B cell (primary cell): Measurements from ENCODE around the gene IQCK. TPM values are rescaled to one million over a fixed set of nuclear protein-coding genes. Genes with fewer than 3 reads are reported as not detected.

Experiments used
- ATAC-seq: fragments of 200-7000 bp; cut with Tn5 transposase; one replicate; pipeline ENCODE4 v1.10.0; 2021; ENCODE audit warnings: low read depth, mild to moderate bottlenecking, moderate number of reproducible peaks, moderate library complexity
- CTCF ChIA-PET: fragments of 350-600 bp; sonication (Branson Sonifier 250); formaldehyde crosslinking; loops from one replicate; lab custom pipeline; 2021; ENCODE audit warnings: antibody characterized with exemption, inconsistent platforms; lab: Charles Lee
- POLR2A ChIA-PET: fragments of 350-600 bp; sonication (Branson Sonifier 250); formaldehyde crosslinking; loops from one replicate; lab custom pipeline; 2021; ENCODE audit warnings: antibody characterized with exemption; lab: Charles Lee
- DNase-seq: peaks from one replicate; pipeline ENCODE4 v3.0.0; 2013
- H2AFZ ChIP-seq: 2 replicates; pipeline ENCODE4 v1.6.1; 2012; ENCODE audit warnings: mild to moderate bottlenecking, low read depth, low read length; ENCODE audit not compliant: insufficient read depth, poor library complexity, severe bottlenecking
- H3K27ac ChIP-seq, 2 donors: 1 replicate in 1 of 2; 2 replicates in 1 of 2; pipeline ENCODE4 v1.5.1; 2012 to 2013; ENCODE audit warnings: low read length in 2 of 2, mild to moderate bottlenecking in 2 of 2, moderate library complexity in 1 of 2
- H3K27me3 ChIP-seq, 4 experiments: fragments of 200-600 bp in 1 of 4; sonication (generic) in 1 of 4; replicated peaks in 1 of 4; 1 replicate in 2 of 4; 2 replicates in 2 of 4; pipeline versions ENCODE4 v1.6.1 to v1.7.0; 2013 to 2016; ENCODE audit warnings: low read length in 3 of 4, mild to moderate bottlenecking in 2 of 4, mixed read lengths in 1 of 4, moderate library complexity in 1 of 4; ENCODE audit not compliant: insufficient read depth in 4 of 4, control insufficient read depth in 3 of 4; ENCODE audit errors: control extremely low read depth in 1 of 4
- H3K36me3 ChIP-seq, 2 experiments: replicated peaks in 1 of 2; 1 replicate in 1 of 2; 2 replicates in 1 of 2; pipeline versions ENCODE4 v1.6.1 to v1.7.1; 2013; ENCODE audit warnings: low read length in 1 of 2; ENCODE audit not compliant: insufficient read depth in 2 of 2, control insufficient read depth in 1 of 2; ENCODE audit errors: control extremely low read depth in 1 of 2, extremely low read depth in 1 of 2
- H3K4me1 ChIP-seq, 2 donors: fragments of 200-600 bp in 1 of 2; sonication (generic) in 1 of 2; 1 replicate in 1 of 2; 2 replicates in 1 of 2; pipeline versions ENCODE4 v1.5.1 to v1.6.1; 2013 to 2017; ENCODE audit warnings: low read length in 2 of 2; ENCODE audit not compliant: control insufficient read depth in 2 of 2, insufficient read depth in 2 of 2
- H3K4me2 ChIP-seq: replicated peaks from 2 replicates; pipeline ENCODE3; 2012; ENCODE audit warnings: mild to moderate bottlenecking, low read depth, low read length; ENCODE audit not compliant: poor library complexity, severe bottlenecking
- H3K4me3 ChIP-seq, 5 experiments: fragments of 200-600 bp in 1 of 5; sonication (generic) in 1 of 5; 1 replicate in 3 of 5; 2 replicates in 2 of 5; pipeline versions ENCODE4 v1.5.1 to v1.7.0; 2011 to 2016; ENCODE audit warnings: low read length in 4 of 5, mild to moderate bottlenecking in 4 of 5, low read depth in 2 of 5, control low read depth in 1 of 5, moderate library complexity in 1 of 5; ENCODE audit not compliant: insufficient read depth in 1 of 5; ENCODE audit errors: control extremely low read depth in 1 of 5, extremely low read depth in 1 of 5
- H3K79me2 ChIP-seq: fragments of 200-600 bp; sonication (generic); one replicate; pipeline ENCODE4 v1.6.0; 2016; ENCODE audit warnings: low read length; ENCODE audit not compliant: control insufficient read depth, insufficient read depth
- H3K9ac ChIP-seq: fragments of 200-600 bp; sonication (generic); 2 replicates; pipeline ENCODE4 v1.6.1; 2017; ENCODE audit warnings: mild to moderate bottlenecking, low read length, moderate library complexity
- H3K9me3 ChIP-seq, 3 donors: one replicate each; pipeline versions ENCODE4 v1.6.1 to v1.7.1; 2013; ENCODE audit warnings: low read length in 2 of 3; ENCODE audit not compliant: control insufficient read depth in 2 of 3, insufficient read depth in 1 of 3; ENCODE audit errors: control extremely low read depth in 1 of 3
- H4K20me1 ChIP-seq: 2 replicates; pipeline ENCODE4 v1.6.0; 2012; ENCODE audit warnings: mild to moderate bottlenecking, low read length; ENCODE audit not compliant: insufficient read depth, control insufficient read depth, poor library complexity, severe bottlenecking
- H3K27ac Mint-ChIP-seq: one replicate; pipeline ENCODE4 v1.8.0; 2021; ENCODE audit warnings: mixed read lengths
- H3K27me3 Mint-ChIP-seq: one replicate; pipeline ENCODE4 v1.8.0; 2021; ENCODE audit warnings: mixed read lengths
- H3K4me1 Mint-ChIP-seq: one replicate; pipeline ENCODE4 v1.8.0; 2021; ENCODE audit warnings: mixed read lengths
- H3K4me3 Mint-ChIP-seq: one replicate; pipeline ENCODE4 v1.8.0; 2021; ENCODE audit warnings: mixed read lengths
- H3K9me3 Mint-ChIP-seq: one replicate; pipeline ENCODE4 v1.8.0; 2022; ENCODE audit warnings: mixed read lengths; ENCODE audit not compliant: insufficient read depth
- CTCF ChIP-seq: fragments of 200-600 bp; IDR thresholded peaks from one replicate; pipeline ENCODE4 v1.8.0; 2022; ENCODE audit warnings: antibody characterized with exemption, mild to moderate bottlenecking
- EZH2 ChIP-seq: IDR thresholded peaks from 2 replicates; pipeline ENCODE4 v1.6.1; 2012; ENCODE audit warnings: borderline replicate concordance, low read depth, mild to moderate bottlenecking, moderate library complexity, low read length; ENCODE audit not compliant: insufficient read depth, poor library complexity, severe bottlenecking
- WGBS: methylation state at CpG from one replicate; pipeline ENCODE4 v1.1.5; 2013; ENCODE audit warnings: missing lambda C conversion rate; ENCODE audit not compliant: insufficient coverage; 5-methylcytosine and 5-hydroxymethylcytosine counted together
- intact Hi-C: fragments of 100-400 bp; cut with micrococcal nuclease; formaldehyde crosslinking; loops from one replicate; pipeline ENCODE4 v1.10.0; 2022
- polyA plus RNA-seq: library from polyadenylated mRNA; depleted of rRNA; stranded (reverse); fragments of >200 nt; gene quantifications from 2 replicates; pipeline ENCODE4 v1.2.3, GENCODE V29; 2012
- total RNA-seq, 2 donors: library from RNA; stranded (reverse); fragments of 120-200 nt in 1 of 2; gene quantifications; 1 replicate in 1 of 2; 2 replicates in 1 of 2; pipeline versions ENCODE4 v1.2.3 to v1.2.4, GENCODE V29; 2013 to 2022

Gene IQCK
- total and polyA plus RNA-seq, 2 donors (not counting 1 experiment from before 2014, with no cell fraction given), result 1.00 to 3.0 TPM

- POLR2A ChIA-PET, result no interaction called here
- intact Hi-C loops, result no loop called here
- WGBS, result 100% methylated on average over 2 of the region's 3 CpGs
These were observed 172.8 kb downstream of the IQCK start for GRCh38 chr16:19890901-19891300.

GRCh38 chr16:19892902-19893301 is 174.8 kb downstream of the IQCK start:
- DNase-seq, result no peak
- CTCF ChIA-PET, result no interaction called here
- no peak overlapping the region for H3K4me2 ChIP-seq
- H3K4me1 ChIP-seq, result no peaks in the 10 kb centered on the region
- peaks cover 0 to 3% (median 0%) of the 10 kb centered on the region in 4 experiments for H3K27me3 ChIP-seq
- no peak for TF ChIP-seq EZH2
- H3K79me2 ChIP-seq, result no peaks in the 10 kb centered on the region
- Mint-ChIP-seq H3K4me3 (no peak overlapping the region), H3K4me1 (no peaks in the 10 kb centered on the region), H3K27me3 (peaks cover 10% of the 10 kb centered on the region), H3K9me3 (no peaks in the 10 kb centered on the region), H3K27ac (no peak overlapping the region)
- POLR2A ChIA-PET, result no interaction called here
- no peak for ATAC-seq
- H3K27ac ChIP-seq, result no peak overlapping the region
- 96% methylated on average over 12 of the region's 12 CpGs for WGBS
- no peak overlapping the region for H2AFZ ChIP-seq
- H3K9ac ChIP-seq, result no peak overlapping the region
- no peak overlapping the region for H3K4me3 ChIP-seq
- no peaks in the 10 kb centered on the region for H3K9me3 ChIP-seq
- no peaks in the 10 kb centered on the region for H4K20me1 ChIP-seq
- intact Hi-C loops, result no loop called here
- no peaks in the 10 kb centered on the region for H3K36me3 ChIP-seq

More at GRCh38 chr16:19890901-19891300, 172.8 kb downstream of the IQCK start:
- H3K9me3 ChIP-seq, result no peaks in the 10 kb centered on the region
- peaks cover 0 to 10% (median 1%) of the 10 kb centered on the region in 4 experiments for H3K27me3 ChIP-seq
- ATAC-seq (no peak), DNase-seq (no peak)
- CTCF ChIA-PET, result interaction anchor here (0.6 to 2.2 kb wide), 7 partner anchors 8 to 806 kb away, joined by 3 to 7 read pairs (median 3); no protein-coding TSS in a partner anchor
- no peak overlapping the region for H3K4me2 ChIP-seq
- peaks cover 7% of the 10 kb centered on the region in 2 donors for H3K4me1 ChIP-seq
- H3K79me2 ChIP-seq, result no peaks in the 10 kb centered on the region
- H3K36me3 ChIP-seq, result no peaks in the 10 kb centered on the region
- no peak overlapping the region for H3K4me3 ChIP-seq
- H3K27me3 Mint-ChIP-seq, result peaks cover 17% of the 10 kb centered on the region
- no peak overlapping the region for H3K4me3 Mint-ChIP-seq
- no peaks in the 10 kb centered on the region for H3K9me3 Mint-ChIP-seq
- peaks cover 7% of the 10 kb centered on the region for H3K4me1 Mint-ChIP-seq
- H2AFZ ChIP-seq, result no peak overlapping the region
- H4K20me1 ChIP-seq, result no peaks in the 10 kb centered on the region
- TF ChIP-seq EZH2 (no peak), CTCF (no peak)
- H3K27ac Mint-ChIP-seq, result no peak overlapping the region
- no peak overlapping the region for H3K9ac ChIP-seq
- no peak overlapping the region for H3K27ac ChIP-seq
